HK-2 (cell line): ENCODE results near the gene RNF144B.
"Not testable (repeated sequence)": the region's sequence is repeated elsewhere in the genome, so short reads cannot be mapped to it uniquely, and the experiment has no call there.

ENCODE experiments used
- DNase-seq: peaks from one replicate; pipeline ENCODE4 v3.0.0-alpha.2; 2018; ENCODE audit not compliant: unreplicated experiment

RNF144B gene

GRCh38 chr6:18409602-18410001 lies 22.5 kb downstream of the RNF144B start:
- not testable (repeated sequence) for DNase-seq

GRCh38 chr6:18410412-18410811 lies 23.3 kb downstream of the RNF144B start:
- DNase-seq = no peak

- DNase-seq = no peak
Measured at GRCh38 chr6:18412068-18412467, 24.9 kb downstream of the RNF144B start.

GRCh38 chr6:18412644-18413043 lies 25.5 kb downstream of the RNF144B start:
- no peak for DNase-seq

- DNase-seq = no peak
Measured at GRCh38 chr6:18413381-18413780, 26.2 kb downstream of the RNF144B start.

- no peak for DNase-seq
Measured at GRCh38 chr6:18414116-18414515, 27.0 kb downstream of the RNF144B start.

- DNase-seq = no peak
Measured at GRCh38 chr6:18415207-18415606, 28.1 kb downstream of the RNF144B start.

GRCh38 chr6:18415671-18416340 lies 28.7 kb downstream of the RNF144B start:
- DNase-seq = no peak

GRCh38 chr6:18416341-18416679 lies 29.2 kb downstream of the RNF144B start:
- no peak for DNase-seq

GRCh38 chr6:18420328-18420727 lies 33.2 kb downstream of the RNF144B start:
- no peak for DNase-seq

GRCh38 chr6:18422136-18422535 lies 35.0 kb downstream of the RNF144B start:
- DNase-seq = no peak

- no peak for DNase-seq
Measured at GRCh38 chr6:18423426-18423825, 36.3 kb downstream of the RNF144B start.

GRCh38 chr6:18424201-18424600 lies 37.1 kb downstream of the RNF144B start:
- no peak for DNase-seq

GRCh38 chr6:18425218-18425617 lies 38.1 kb downstream of the RNF144B start:
- DNase-seq = no peak

- no peak for DNase-seq
Measured at GRCh38 chr6:18427296-18427695, 40.1 kb downstream of the RNF144B start.

GRCh38 chr6:18429655-18430297 lies 42.6 kb downstream of the RNF144B start:
- no peak for DNase-seq

- no peak for DNase-seq
Measured at GRCh38 chr6:18431581-18431980, 44.4 kb downstream of the RNF144B start.

- DNase-seq = no peak
Measured at GRCh38 chr6:18432180-18432579, 45.0 kb downstream of the RNF144B start.

GRCh38 chr6:18432619-18433018 lies 45.5 kb downstream of the RNF144B start:
- DNase-seq = no peak

GRCh38 chr6:18433059-18433458 lies 45.9 kb downstream of the RNF144B start:
- DNase-seq = no peak

GRCh38 chr6:18436341-18436740 lies 49.2 kb downstream of the RNF144B start:
- no peak for DNase-seq

- DNase-seq = no peak
Measured at GRCh38 chr6:18439581-18439980, 52.4 kb downstream of the RNF144B start.

- no peak for DNase-seq
Measured at GRCh38 chr6:18441251-18441979, 54.3 kb downstream of the RNF144B start.
